Karpas-422 (cell line): Measurements from ENCODE around the gene MOB2. TPM values are rescaled to one million over a fixed set of nuclear protein-coding genes. Genes with fewer than 3 reads are reported as not detected.

Source experiments
- DNase-seq: peaks from one replicate; pipeline ENCODE4 v3.0.0-alpha.2; 2015
- H2AFZ ChIP-seq: fragments of 200-600 bp; sonication (generic); 2 replicates; pipeline ENCODE4 v1.6.1; 2014; ENCODE audit warnings: antibody characterized with exemption, low read length, mixed read lengths
- H3K27ac ChIP-seq: fragments of 200-600 bp; sonication (generic); 2 replicates; pipeline ENCODE4 v1.5.1; 2014; ENCODE audit warnings: mild to moderate bottlenecking, low read length, moderate library complexity
- H3K27me3 ChIP-seq: fragments of 200-600 bp; sonication (generic); 2 replicates; pipeline ENCODE4 v1.6.1; 2014; ENCODE audit warnings: low read length, mixed read lengths
- H3K36me3 ChIP-seq: fragments of 200-600 bp; sonication (generic); 2 replicates; pipeline ENCODE4 v1.6.1; 2014; ENCODE audit warnings: low read length, mixed read lengths; ENCODE audit not compliant: insufficient read depth
- H3K4me1 ChIP-seq: fragments of 200-600 bp; sonication (generic); 2 replicates; pipeline ENCODE4 v1.6.1; 2014; ENCODE audit warnings: mild to moderate bottlenecking, low read length, mixed read lengths
- H3K4me2 ChIP-seq: fragments of 200-600 bp; sonication (generic); 2 replicates; pipeline ENCODE4 v1.6.1; 2014; ENCODE audit warnings: low read length, low read depth, mild to moderate bottlenecking; ENCODE audit not compliant: poor library complexity, severe bottlenecking
- H3K4me3 ChIP-seq: fragments of 200-600 bp; sonication (generic); 2 replicates; pipeline ENCODE4 v1.5.1; 2014; ENCODE audit warnings: mild to moderate bottlenecking, antibody characterized with exemption, low read length, mixed read lengths
- H3K79me2 ChIP-seq: fragments of 200-600 bp; sonication (generic); 2 replicates; pipeline ENCODE4 v1.6.1; 2014; ENCODE audit warnings: mild to moderate bottlenecking, low read length, mixed read lengths
- H3K9ac ChIP-seq: fragments of 200-600 bp; sonication (generic); 2 replicates; pipeline ENCODE4 v1.6.0; 2014; ENCODE audit warnings: low read length
- H3K9me2 ChIP-seq: fragments of 200-600 bp; sonication (generic), shearing (Covaris generic); replicated peaks from 2 replicates; pipeline ENCODE4 v1.6.0; 2014; ENCODE audit warnings: mild to moderate bottlenecking, low read length, moderate library complexity; ENCODE audit not compliant: insufficient read depth
- H3K9me3 ChIP-seq: fragments of 300-700, 200-600 bp; sonication (generic); 2 replicates; pipeline ENCODE4 v1.6.1; 2014; ENCODE audit warnings: low read length, mixed read lengths
- H4K20me1 ChIP-seq: fragments of 200-600 bp; sonication (generic); 2 replicates; pipeline ENCODE4 v1.6.1; 2014; ENCODE audit warnings: mild to moderate bottlenecking, antibody characterized with exemption, low read length, low read depth; ENCODE audit not compliant: insufficient read depth
- total RNA-seq: library from RNA; depleted of rRNA; stranded (reverse); fragments of >200 nt; shearing (Covaris generic); gene quantifications from 2 replicates; pipeline ENCODE4 v1.2.3, GENCODE V29; 2014; ENCODE audit warnings: low replicate concordance

Gene MOB2
- total RNA-seq, 1 experiment from 2014 or later = 8.8 TPM

DNA sequence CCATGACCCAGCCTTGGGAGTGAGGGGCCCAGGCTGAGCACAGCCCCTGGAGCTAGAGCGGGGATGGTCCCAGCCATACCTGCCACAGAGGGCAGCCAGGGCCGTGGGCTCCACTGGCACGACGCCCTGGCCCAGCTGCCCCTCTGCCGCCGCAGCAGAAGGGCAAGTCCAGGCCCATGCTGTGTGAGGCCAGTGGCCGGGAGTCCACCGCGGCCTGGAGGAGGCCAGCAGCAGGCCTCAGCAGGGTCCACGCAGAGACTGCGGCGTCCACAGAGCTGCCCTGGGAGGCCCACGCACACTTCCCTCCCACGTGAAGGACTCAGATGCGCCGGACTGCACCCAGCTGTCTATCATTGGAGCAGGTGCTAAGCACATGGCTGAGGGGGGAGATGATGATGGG lies 23.5 kb downstream of the MOB2 start:
- Histone ChIP-seq H3K27ac (no peak overlapping the region), H3K79me2 (no peaks in the 10 kb centered on the region), H3K9me2 (no peaks in the 10 kb centered on the region), H3K9ac (no peak overlapping the region), H3K27me3 (no peaks in the 10 kb centered on the region), H3K9me3 (no peaks in the 10 kb centered on the region), H3K4me2 (no peak overlapping the region), H3K4me1 (no peaks in the 10 kb centered on the region), H3K36me3 (no peaks in the 10 kb centered on the region), H2AFZ (no peak overlapping the region), H4K20me1 (peaks cover 5% of the 10 kb centered on the region; the same call in 1 of the 2 replicates), H3K4me3 (no peak overlapping the region)
- DNase-seq = no peak

DNA sequence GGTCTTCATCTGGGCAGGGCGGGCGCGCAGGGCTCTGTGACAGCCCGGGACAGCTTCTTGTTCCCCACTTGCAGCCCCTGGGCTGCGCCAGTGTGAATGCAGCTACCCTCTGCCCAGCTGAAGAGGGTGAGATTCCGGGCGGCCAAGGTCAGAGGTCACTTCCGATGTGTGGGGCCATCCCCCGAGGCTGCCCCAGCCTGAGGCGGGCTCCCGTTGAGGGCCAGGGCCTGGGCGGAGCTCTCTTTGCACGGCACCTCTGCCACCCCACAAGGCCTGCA lies 23.9 kb downstream of the MOB2 start:
- Histone ChIP-seq H3K79me2 (no peaks in the 10 kb centered on the region), H3K9ac (no peak overlapping the region), H3K9me2 (no peaks in the 10 kb centered on the region), H3K36me3 (no peaks in the 10 kb centered on the region), H3K27ac (no peak overlapping the region), H3K9me3 (no peaks in the 10 kb centered on the region), H3K4me1 (no peaks in the 10 kb centered on the region), H3K27me3 (no peaks in the 10 kb centered on the region), H4K20me1 (peaks cover 5% of the 10 kb centered on the region; the same call in 1 of the 2 replicates), H3K4me3 (no peak overlapping the region), H3K4me2 (no peak overlapping the region), H2AFZ (no peak overlapping the region)
- no peak for DNase-seq

DNA sequence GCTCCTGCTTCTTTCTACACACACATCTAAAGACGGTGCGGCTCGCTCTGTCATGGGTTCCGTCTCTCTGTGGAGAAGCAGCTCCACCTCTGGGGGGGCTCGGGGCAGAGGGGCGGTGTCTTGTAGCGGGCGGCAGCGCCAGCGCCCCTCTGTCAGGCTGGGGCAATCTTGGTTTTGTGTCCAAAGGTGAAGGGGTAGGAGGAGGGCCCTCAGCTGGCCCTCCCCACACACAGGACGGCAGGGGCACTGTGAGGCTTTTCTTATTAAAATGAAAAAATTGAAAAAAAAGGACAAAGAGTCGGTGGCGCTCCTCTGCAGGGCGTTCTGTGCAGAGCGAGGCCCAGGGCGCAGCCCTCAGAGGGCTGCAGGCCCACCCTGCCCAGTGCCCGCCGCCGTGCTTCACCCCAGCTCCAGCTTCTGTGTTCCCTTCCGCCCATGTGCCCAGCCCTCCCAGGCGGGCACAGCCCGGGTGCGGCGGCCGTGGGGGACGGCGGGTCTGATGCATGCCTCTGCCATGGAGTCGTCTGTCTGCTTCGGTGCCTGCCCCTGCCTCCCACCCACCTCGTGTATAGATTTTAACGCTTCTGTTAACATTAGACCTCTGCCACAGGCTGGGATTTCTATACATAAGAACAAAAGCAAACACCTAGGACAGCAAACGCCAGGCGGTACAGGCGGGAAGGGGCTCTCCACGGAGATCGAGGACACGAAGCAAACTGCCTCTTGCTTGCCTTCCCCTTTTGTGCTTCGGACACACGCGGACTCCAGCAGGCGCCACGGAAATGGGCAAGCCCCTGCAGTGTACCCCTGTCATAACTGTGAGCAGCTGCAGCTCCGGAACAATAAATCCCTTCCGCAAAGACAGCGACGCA lies 24.5 kb downstream of the MOB2 start:
- no peaks in the 10 kb centered on the region for H3K4me1 ChIP-seq
- peaks cover 5% of the 10 kb centered on the region; the same call in 1 of the 2 replicates for H4K20me1 ChIP-seq
- H2AFZ ChIP-seq = no peak overlapping the region
- H3K9me2 ChIP-seq = no peaks in the 10 kb centered on the region
- no peak for DNase-seq
- no peak overlapping the region for H3K9ac ChIP-seq
- H3K27ac ChIP-seq = no peak overlapping the region
- H3K36me3 ChIP-seq = no peaks in the 10 kb centered on the region
- H3K27me3 ChIP-seq = no peaks in the 10 kb centered on the region
- no peak overlapping the region for H3K4me2 ChIP-seq
- H3K79me2 ChIP-seq = no peaks in the 10 kb centered on the region
- no peaks in the 10 kb centered on the region for H3K9me3 ChIP-seq
- H3K4me3 ChIP-seq = no peak overlapping the region

DNA sequence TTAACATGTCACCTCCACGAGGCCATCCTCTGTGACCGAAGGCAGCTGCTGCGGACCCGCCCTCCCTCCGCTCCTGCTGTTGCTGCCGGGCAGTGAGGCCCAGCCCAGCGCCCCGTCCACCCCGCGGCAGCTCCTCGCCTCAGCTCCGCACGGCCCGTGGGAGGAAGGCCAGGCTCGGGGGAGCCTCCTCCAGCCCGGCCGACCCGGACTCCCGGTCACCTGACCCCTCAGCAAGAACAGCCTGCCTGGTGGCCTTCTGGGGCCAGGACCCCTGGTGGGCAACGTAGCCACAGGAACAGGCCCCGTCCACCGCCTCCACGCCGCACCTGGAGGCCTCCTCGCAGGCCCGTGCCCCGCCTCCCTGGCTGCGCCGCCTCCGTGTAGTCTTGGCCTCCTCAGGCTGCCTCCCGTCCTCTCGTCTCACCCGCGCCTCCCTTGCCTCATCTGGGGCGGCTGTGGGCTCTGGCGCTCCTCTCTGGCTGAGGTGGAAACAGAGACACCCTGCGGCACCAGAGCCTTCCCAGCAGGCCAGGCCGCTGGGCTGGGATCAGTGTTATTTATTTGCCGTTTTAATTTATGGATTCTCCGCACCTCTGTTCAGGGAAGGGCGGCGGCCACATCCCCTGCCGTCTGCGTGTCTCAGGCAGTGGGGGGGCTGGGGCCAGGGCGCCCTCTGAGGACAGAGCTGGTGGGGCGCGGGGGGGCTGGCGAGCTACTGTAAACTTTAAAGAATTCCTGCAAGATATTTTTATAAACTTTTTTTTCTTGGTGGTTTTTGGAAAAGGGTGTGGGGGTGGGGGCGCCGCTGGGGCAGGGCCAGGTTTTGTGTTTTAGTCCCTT lies 25.4 kb downstream of the MOB2 start:
- H3K27ac ChIP-seq = no peak overlapping the region
- H3K9me3 ChIP-seq = no peaks in the 10 kb centered on the region
- H3K9me2 ChIP-seq = no peaks in the 10 kb centered on the region
- no peak overlapping the region for H3K4me2 ChIP-seq
- peaks cover 5% of the 10 kb centered on the region; the same call in 1 of the 2 replicates for H4K20me1 ChIP-seq
- H3K4me1 ChIP-seq = no peaks in the 10 kb centered on the region
- no peaks in the 10 kb centered on the region for H3K36me3 ChIP-seq
- no peak overlapping the region for H3K4me3 ChIP-seq
- no peak for DNase-seq
- H3K79me2 ChIP-seq = no peaks in the 10 kb centered on the region
- no peak overlapping the region for H3K9ac ChIP-seq
- no peak overlapping the region for H2AFZ ChIP-seq
- H3K27me3 ChIP-seq = no peaks in the 10 kb centered on the region

DNA sequence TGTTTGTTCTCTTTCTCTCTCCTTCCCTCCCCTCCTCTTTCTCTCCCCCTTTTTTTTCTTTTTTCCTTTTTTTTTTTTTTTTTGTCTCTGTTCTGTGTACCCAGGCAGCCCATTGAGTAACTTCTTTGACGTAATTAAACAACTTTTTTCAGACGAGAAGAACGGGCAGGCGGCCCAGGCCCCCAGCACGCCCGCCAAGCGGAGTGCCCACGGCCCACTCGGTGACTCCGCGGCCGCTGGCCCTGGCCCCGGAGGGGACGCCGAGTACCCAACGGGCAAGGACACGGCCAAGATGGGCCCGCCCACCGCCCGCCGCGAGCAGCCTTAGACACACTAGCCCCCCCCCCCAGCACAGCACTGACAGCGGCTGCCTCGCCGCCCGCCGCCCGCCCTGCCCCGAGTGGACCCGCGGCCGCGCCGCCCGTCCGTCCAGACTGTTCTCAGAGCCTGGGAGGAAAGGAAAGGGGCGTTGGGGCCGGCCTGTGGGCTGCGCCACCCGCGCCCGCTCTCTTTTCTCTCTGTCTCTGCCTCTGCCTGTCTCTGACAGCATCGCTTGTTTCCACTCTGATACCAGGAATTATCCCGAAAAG lies 26.1 kb downstream of the MOB2 start:
- H3K27me3 ChIP-seq = no peaks in the 10 kb centered on the region
- no peaks in the 10 kb centered on the region for H3K79me2 ChIP-seq
- no peak overlapping the region for H2AFZ ChIP-seq
- H3K9me3 ChIP-seq = no peaks in the 10 kb centered on the region
- H4K20me1 ChIP-seq = peaks cover 5% of the 10 kb centered on the region; the same call in 1 of the 2 replicates
- no peak for DNase-seq
- no peaks in the 10 kb centered on the region for H3K9me2 ChIP-seq
- no peak overlapping the region for H3K4me3 ChIP-seq
- H3K9ac ChIP-seq = no peak overlapping the region
- H3K4me2 ChIP-seq = no peak overlapping the region
- no peaks in the 10 kb centered on the region for H3K4me1 ChIP-seq
- H3K27ac ChIP-seq = no peak overlapping the region
- H3K36me3 ChIP-seq = no peaks in the 10 kb centered on the region

DNA sequence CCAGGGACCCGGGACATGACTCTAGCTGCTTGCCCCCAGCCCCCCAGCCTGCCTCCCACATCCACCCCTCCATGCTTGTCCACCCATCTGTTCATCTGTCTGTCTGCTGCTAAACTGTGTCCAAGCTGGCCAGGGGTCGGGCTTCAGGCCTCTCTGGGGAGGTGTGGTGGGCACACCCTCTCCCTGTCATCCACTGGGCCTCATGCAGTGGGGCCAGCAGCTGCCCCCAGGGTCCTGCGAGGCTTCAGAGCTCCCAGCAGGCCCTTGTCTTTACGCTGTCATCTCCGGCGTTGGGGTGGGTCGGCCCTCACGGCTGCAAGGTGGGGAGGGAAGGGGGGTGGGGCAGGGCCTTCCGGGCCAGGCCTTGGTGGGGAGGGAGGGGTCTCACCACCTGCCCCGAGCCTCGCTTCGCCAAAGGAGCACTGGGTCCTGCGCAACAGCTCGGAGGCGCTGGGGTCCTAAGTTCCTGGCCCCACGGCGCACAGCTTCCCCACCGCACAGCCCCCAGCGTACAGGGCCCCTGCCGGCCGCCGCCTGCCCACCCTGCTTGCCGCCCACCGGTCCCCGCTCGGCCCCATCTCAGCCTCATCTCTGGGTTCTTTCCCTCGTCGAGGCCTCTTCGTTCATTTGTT lies 26.7 kb downstream of the MOB2 start:
- Histone ChIP-seq H3K36me3 (no peaks in the 10 kb centered on the region), H3K9ac (no peak overlapping the region), H3K9me2 (no peaks in the 10 kb centered on the region), H3K27me3 (no peaks in the 10 kb centered on the region), H3K79me2 (no peaks in the 10 kb centered on the region), H3K4me3 (no peak overlapping the region), H3K4me1 (no peaks in the 10 kb centered on the region), H3K9me3 (no peaks in the 10 kb centered on the region), H3K4me2 (no peak overlapping the region), H3K27ac (no peak overlapping the region), H4K20me1 (peaks cover 5% of the 10 kb centered on the region; the same call in 1 of the 2 replicates), H2AFZ (no peak overlapping the region)
- no peak for DNase-seq

DNA sequence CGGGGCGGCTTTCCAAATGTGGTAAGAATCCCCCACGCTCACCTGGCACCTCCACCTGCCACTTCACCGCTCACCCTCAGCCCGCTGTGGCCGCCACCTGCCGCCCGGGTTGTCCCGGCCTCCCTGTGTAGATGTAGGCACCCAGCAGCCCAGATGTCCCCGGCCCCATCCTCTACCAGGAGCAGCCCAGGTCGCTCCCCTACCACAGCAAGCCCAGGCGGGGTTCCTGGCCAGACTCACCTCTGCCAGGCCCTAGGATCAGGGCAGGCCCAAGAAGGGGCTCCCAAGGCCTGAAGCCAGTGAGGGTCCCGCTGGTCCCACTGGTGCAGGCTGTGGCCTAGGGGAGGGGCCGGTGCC lies 27.4 kb downstream of the MOB2 start:
- Histone ChIP-seq H3K4me2 (no peak overlapping the region), H2AFZ (no peak overlapping the region), H3K27ac (no peak overlapping the region), H3K79me2 (no peaks in the 10 kb centered on the region), H3K9me2 (no peaks in the 10 kb centered on the region), H3K4me3 (no peak overlapping the region), H3K4me1 (no peaks in the 10 kb centered on the region), H3K36me3 (no peaks in the 10 kb centered on the region), H3K27me3 (no peaks in the 10 kb centered on the region), H4K20me1 (peaks cover 9% of the 10 kb centered on the region; the same call in 1 of the 2 replicates), H3K9ac (no peak overlapping the region), H3K9me3 (no peaks in the 10 kb centered on the region)
- no peak for DNase-seq
